Right renal cortex interstitium (tissue), 3 donors: ENCODE results near the gene TP53I11. TPM values are rescaled to one million over a fixed set of nuclear protein-coding genes. Genes with fewer than 3 reads are reported as not detected.

Experiments used
- DNase-seq, 3 donors: peaks; one replicate each; pipeline ENCODE4 v3.0.0-alpha.2; 2013; ENCODE audit warnings: low read depth in 3 of 3, low spot score in 2 of 3
- polyA plus RNA-seq, 3 donors: library from polyadenylated mRNA; unstranded; fragments of 120-200 nt; gene quantifications; one replicate each; pipeline ENCODE4 v1.2.1, GENCODE V29; 2013; ENCODE audit not compliant: insufficient read length in 3 of 3

The TP53I11 gene
- polyA plus RNA-seq, 3 donors, result 58.0 to 66.7 (median 61.8) TPM

DNA sequence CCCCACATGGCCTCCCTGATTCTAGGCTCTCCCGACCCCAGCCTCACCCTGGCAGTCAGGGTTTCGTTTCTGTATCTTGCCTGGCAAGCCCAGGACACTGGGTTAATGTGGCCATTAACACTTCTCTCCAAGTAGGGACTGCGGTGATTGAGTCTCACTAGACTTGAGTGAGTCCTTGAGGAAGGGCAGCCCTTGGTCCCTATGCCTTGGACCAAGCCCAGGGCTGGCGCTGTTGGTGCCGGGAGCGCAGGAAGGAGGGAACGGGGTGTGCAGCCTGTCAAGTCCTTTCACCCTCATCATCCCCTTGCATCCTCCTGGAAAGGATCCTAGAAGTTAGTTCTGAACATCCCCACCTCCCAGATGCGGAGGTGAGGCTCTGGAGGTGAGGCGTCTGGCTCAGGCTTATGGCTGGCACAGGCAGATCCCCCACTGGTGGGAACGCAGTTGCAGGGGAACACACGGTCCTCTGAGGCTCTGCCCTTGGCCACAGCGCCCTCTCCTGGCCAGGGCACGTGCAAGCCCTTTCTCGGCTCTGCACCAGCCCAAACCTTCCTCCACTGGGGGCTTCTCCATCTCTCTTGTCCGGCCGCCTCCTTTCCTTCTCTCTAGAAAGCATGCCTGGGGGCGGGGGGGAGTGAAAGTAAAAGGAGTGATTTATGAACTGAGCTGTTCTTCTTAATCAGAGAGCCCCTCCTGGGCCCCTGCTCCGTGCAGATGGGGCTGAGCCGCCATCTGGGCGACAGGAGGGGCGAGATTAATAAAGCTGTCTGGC lies 56.7 kb downstream of the TP53I11 start:
- DNase-seq, result peak in 2 of 3 donors; percentile 52 to 54

DNA sequence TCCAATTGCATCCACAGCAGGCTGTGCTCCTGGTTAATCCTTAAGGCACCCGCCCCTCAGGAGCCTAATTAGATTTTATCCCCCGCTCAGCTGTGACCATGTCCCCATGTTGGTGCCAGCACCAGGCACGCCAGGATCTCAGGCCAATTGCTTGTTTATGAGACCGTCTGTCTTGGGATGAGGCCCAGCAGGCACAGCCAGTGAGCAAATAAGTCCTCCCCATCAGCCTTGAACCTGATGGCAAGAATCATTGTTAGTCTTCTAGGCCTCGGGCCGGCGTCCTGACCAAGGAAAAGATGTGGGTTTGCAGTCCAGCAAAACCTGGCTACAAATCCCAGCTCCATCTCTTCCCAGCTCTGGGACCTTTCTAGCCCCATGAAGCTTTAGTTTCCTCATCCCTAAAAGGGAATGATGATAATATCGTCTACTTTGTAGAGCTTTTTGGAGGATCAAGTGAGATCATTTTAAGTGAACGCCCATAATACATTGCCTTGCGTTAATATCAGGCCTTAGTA lies 57.3 kb downstream of the TP53I11 start:
- DNase-seq, result no peak

- no peak for DNase-seq
These were observed 57.8 kb downstream of the TP53I11 start for GRCh38 chr11:44892843-44893242.

- DNase-seq, result no peak
These were observed 61.4 kb downstream of the TP53I11 start for GRCh38 chr11:44889266-44889665.

DNA sequence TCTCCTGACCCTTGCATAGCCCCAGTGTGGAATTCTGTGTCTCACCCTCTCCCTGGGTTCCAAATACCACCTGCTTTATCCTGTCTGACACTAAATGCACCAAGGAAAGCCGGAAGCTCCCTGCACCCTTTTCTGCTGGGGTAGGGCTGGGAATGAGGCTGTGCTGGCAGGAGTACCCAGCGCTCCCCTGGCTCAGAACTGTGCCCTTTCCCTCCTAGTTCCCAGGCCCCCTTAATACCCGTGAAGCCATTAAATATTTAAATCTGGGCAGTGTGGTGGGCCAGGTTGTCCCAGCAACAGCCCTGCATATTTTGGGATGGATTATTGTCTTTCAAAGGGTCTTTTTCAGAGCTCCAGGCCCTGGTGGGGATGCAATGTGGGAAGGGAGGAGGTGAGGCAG lies 63.0 kb downstream of the TP53I11 start:
- DNase-seq, result no peak

- DNase-seq, result no peak
These were observed 63.9 kb downstream of the TP53I11 start for GRCh38 chr11:44886790-44887140.

- no peak for DNase-seq
These were observed 64.5 kb downstream of the TP53I11 start for GRCh38 chr11:44885919-44886789.

DNA sequence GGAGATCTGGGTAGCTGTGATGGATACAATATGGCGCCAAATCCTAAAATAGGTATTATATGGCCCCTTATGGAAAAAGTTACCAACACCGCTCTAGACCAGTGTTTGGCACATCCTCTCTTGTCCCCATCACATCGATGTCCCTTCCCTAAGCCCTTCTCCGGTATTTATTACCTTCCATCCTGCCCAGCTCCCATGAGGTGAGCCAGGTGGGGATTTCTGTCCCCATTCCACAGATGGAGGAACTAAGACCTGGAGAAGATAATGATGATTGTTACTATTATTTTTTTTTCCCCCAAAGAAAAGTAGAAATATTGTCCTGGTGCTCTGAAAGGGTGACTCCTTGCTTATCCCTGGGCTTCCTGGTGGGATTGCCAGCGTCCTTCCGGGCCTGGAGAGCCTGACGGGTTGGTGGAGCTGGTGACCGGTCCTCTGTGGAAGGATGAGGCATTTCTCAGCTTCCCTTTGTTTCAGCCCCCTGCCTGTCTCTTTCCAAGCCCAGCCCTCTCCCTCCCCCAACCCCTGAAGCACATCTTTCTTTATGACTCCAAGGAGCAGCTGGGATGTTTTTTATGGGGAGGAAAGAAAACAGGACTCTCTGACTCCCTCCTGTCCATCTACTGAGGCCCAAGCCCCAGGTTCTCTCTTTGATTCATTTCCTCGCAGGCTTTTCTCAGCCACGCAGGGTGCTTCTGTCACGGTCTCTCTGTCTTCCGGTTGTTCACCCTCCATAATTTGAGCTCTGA lies 65.4 kb downstream of the TP53I11 start:
- DNase-seq, result peak in 1 of 3 donors; percentile 30

DNA sequence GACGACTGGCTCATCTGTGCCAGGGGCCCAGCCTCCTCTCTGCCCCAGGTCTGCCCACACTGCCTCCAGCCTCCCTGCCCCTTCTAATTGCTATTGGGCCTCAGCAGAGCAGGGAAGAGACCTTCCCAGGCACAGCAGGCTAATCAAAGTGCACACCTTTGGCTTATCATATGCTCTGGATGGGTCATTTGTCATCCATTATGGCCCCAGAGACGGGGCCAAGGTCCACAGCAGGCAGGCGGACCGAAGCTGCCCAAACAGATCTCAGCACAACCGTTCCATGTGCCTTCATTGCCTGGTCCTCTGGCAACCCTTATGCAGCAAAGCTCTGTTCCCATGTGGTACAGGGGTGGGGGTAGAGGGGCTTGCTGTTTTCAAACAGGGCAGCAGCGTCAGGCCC lies 66.6 kb downstream of the TP53I11 start:
- no peak for DNase-seq

- no peak for DNase-seq
These were observed 67.4 kb downstream of the TP53I11 start for GRCh38 chr11:44883277-44883676.

Other genes with a start within 250 kb of the TP53I11 start
- gene TSPAN18, start 223.9 kb downstream of the TP53I11 start, polyA plus RNA-seq, result 10 to 100 TPM; 46.2 to 54.2 (median 47.0) TPM
- 10 to 100 TPM; 18.2 to 19.8 (median 18.5) TPM for gene PRDM11, start 195.8 kb upstream of the TP53I11 start, polyA plus RNA-seq